HG03280 (cell line): Measurements from ENCODE around the gene SMAD7.

Experiments
- ATAC-seq: cut with Tn5 transposase; IDR thresholded peaks from one replicate; pipeline ENCODE4 v1.9.1; 2021; ENCODE audit warnings: mild to moderate bottlenecking, moderate library complexity; ENCODE audit not compliant: unreplicated experiment

SMAD7 gene

GRCh38 chr18:48950536-48951447 lies at the start of gene SMAD7:
SMAD7 (minus strand) TSS chr18:48950965; CDS start chr18:48950424, 541 bp downstream.
- ATAC-seq = no peak

- ATAC-seq = no peak
Measured at GRCh38 chr18:48999569-48999968, 48.8 kb upstream of the SMAD7 start.

GRCh38 chr18:48997985-48998831 lies 47.4 kb upstream of the SMAD7 start:
- ATAC-seq = no peak

- ATAC-seq = no peak
Measured at GRCh38 chr18:48997681-48997984, 46.9 kb upstream of the SMAD7 start.

- no peak for ATAC-seq
Measured at GRCh38 chr18:48996901-48997463, 46.2 kb upstream of the SMAD7 start.

- ATAC-seq = no peak
Measured at GRCh38 chr18:48996041-48996440, 45.3 kb upstream of the SMAD7 start.

GRCh38 chr18:48994926-48995835 lies 44.4 kb upstream of the SMAD7 start:
- ATAC-seq = no peak

GRCh38 chr18:48994044-48994651 lies 43.4 kb upstream of the SMAD7 start:
- ATAC-seq = no peak

- ATAC-seq = no peak
Measured at GRCh38 chr18:48993586-48993985, 42.8 kb upstream of the SMAD7 start.

GRCh38 chr18:48992791-48993555 lies 42.2 kb upstream of the SMAD7 start:
- ATAC-seq = no peak

GRCh38 chr18:48992133-48992532 lies 41.4 kb upstream of the SMAD7 start:
- ATAC-seq = no peak

GRCh38 chr18:48991676-48992075 lies 40.9 kb upstream of the SMAD7 start:
- ATAC-seq = no peak

GRCh38 chr18:48991319-48991660 lies 40.5 kb upstream of the SMAD7 start:
- ATAC-seq = no peak

- no peak for ATAC-seq
Measured at GRCh38 chr18:48990481-48991318, 39.9 kb upstream of the SMAD7 start.

- no peak for ATAC-seq
Measured at GRCh38 chr18:48989304-48990303, 38.8 kb upstream of the SMAD7 start.

- no peak for ATAC-seq
Measured at GRCh38 chr18:48988508-48989303, 37.9 kb upstream of the SMAD7 start.

- no peak for ATAC-seq
Measured at GRCh38 chr18:48987821-48988220, 37.1 kb upstream of the SMAD7 start.
